Esophagus muscularis mucosa (tissue), 3 donors: ENCODE measurements around the gene ELAVL3.

Source experiments
- POLR2A ChIP-seq: fragments of 450-650 bp; IDR thresholded peaks from one replicate; pipeline ENCODE4 v1.6.1; 2017; ENCODE audit warnings: antibody characterized with exemption, moderate library complexity, mild to moderate bottlenecking, low read depth
- POLR2AphosphoS5 ChIP-seq, 2 donors: sonication (generic); formaldehyde crosslinking; IDR thresholded peaks; one replicate each; pipeline ENCODE4 v1.6.1; 2017; ENCODE audit warnings: antibody characterized with exemption in 2 of 2
- TF ChIP-seq, protein P1 (sequence below), 3 experiments: fragments of 200-600 bp in 2 of 3; fragments of 450-650 bp in 1 of 3; sonication (generic) in 2 of 3; IDR thresholded peaks; one replicate each; pipeline ENCODE4 v1.5.1; 2017 to 2019; ENCODE audit warnings: antibody characterized with exemption in 3 of 3, mild to moderate bottlenecking in 2 of 3, moderate library complexity in 1 of 3

DNA sequence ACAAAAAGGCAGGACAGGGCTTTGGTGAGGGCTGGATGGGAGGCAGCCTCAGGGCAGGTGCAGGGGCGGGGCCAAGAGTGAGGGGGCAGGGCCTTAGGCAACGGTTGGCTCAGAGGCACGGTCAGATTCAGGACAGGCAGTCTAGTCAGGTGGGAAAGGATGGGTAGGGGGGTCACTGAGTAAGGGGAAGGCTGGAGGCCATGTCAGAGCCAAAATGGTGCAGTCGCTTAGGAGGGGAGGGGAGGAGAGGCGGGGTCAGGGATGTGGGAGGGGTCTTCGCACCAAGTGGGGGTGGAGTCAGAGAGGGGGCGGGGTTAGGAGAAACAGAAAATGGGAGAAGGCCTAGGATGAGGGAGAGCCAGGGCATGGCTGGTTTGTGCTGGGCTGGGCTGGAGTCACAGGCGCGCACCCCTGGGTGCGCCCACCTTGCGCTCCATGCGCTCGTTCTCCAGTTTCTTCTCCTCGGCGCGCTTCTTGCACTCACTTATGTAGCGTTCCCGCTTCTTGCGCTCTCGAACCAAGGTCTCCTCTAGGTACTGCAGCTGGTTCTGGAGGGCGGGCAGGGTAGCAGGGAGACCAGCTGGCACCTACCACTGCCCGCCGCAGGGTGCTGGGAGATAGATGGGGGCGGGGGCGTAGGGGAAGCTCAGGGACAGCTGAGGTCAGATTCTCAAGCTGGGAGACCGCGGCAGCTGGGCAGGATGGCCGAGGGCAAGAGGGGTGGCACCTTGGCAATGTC is 55.0 kb downstream of the ELAVL3 start:
- TF ChIP-seq, protein P1, sequence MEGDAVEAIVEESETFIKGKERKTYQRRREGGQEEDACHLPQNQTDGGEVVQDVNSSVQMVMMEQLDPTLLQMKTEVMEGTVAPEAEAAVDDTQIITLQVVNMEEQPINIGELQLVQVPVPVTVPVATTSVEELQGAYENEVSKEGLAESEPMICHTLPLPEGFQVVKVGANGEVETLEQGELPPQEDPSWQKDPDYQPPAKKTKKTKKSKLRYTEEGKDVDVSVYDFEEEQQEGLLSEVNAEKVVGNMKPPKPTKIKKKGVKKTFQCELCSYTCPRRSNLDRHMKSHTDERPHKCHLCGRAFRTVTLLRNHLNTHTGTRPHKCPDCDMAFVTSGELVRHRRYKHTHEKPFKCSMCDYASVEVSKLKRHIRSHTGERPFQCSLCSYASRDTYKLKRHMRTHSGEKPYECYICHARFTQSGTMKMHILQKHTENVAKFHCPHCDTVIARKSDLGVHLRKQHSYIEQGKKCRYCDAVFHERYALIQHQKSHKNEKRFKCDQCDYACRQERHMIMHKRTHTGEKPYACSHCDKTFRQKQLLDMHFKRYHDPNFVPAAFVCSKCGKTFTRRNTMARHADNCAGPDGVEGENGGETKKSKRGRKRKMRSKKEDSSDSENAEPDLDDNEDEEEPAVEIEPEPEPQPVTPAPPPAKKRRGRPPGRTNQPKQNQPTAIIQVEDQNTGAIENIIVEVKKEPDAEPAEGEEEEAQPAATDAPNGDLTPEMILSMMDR (IDR thresholded peaks at IDR 0.05) = no peak
- TF ChIP-seq POLR2A (no peak), POLR2AphosphoS5 (IDR thresholded peaks at IDR 0.05) (no peak)
